Type B pancreatic cell (in vitro differentiated cells): ENCODE data around the gene GSTM3. TPM values are rescaled to one million over a fixed set of nuclear protein-coding genes. Genes with fewer than 3 reads are reported as not detected.
A peak's percentile ranks its signal among the peaks of the same experiment; 100 is the strongest.

Experiments used
- DNase-seq: peaks from one replicate; pipeline ENCODE4 v3.0.0; 2021; ENCODE audit warnings: mixed read lengths; ENCODE audit not compliant: unreplicated experiment; ENCODE audit errors: extremely low spot score
- H3K27ac Mint-ChIP-seq: 2 replicates; pipeline ENCODE4 v1.8.0; 2021; ENCODE audit warnings: mild to moderate bottlenecking, mixed read lengths
- H3K27me3 Mint-ChIP-seq: 2 replicates; pipeline ENCODE4 v1.8.0; 2021; ENCODE audit warnings: mixed read lengths
- H3K36me3 Mint-ChIP-seq: 2 replicates; pipeline ENCODE4 v1.8.0; 2021; ENCODE audit warnings: mixed read lengths
- H3K4me1 Mint-ChIP-seq: one replicate; pipeline ENCODE4 v1.8.0; 2021; ENCODE audit warnings: mixed read lengths; ENCODE audit not compliant: unreplicated experiment
- H3K4me3 Mint-ChIP-seq: 2 replicates; pipeline ENCODE4 v1.8.0; 2021; ENCODE audit warnings: mild to moderate bottlenecking, mixed read lengths
- H3K9me3 Mint-ChIP-seq: 2 replicates; pipeline ENCODE4 v1.8.0; 2021; ENCODE audit warnings: mixed read lengths
- total RNA-seq: library from RNA; stranded (reverse); gene quantifications from 2 replicates; pipeline ENCODE4 v1.2.1, GENCODE V29; 2021; ENCODE audit warnings: low replicate concordance
- TF ChIP-seq, protein P1 (sequence below): fragments of 200-600 bp; sonication (generic); conservative IDR thresholded peaks from 2 replicates; pipeline ENCODE4 v1.5.0; 2021; ENCODE audit warnings: antibody characterized with exemption, mild to moderate bottlenecking

GSTM3 gene
- total RNA-seq, 1 donor from 2014 or later, result 78.4 TPM

DNA sequence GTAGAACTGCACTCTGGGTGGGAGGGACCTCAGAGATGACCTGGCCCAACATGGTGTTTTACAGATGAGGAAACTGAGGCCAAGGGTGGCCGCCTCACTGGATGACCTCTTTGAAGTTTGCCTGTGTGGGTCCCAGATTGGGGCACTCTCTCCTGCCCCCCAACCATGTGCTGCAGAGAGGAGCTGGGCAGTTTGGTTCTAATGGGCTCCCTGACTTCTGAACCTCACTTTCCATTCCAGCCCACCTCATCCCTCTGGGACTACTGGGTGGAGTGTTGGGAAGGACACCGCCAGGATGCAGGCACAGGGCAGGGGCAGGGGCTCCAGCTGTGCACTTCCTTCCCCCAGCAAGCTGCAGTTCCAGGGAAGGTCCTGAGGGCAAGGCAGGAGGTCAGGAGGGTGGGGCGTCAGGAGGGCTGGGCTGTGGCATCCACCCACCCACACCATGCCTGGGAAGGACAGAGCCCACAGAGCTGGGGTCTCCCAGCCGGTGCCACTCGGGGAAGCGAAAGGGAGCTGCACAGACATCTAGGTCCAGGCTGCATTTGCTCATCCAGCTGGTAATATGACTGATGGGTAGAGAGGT, 33.2 kb upstream of the GSTM3 start:
- Mint-ChIP-seq H3K27ac (peak overlapping the region; percentile 63), H3K9me3 (no peaks in the 10 kb centered on the region), H3K4me1 (peaks cover 23% of the 10 kb centered on the region), H3K27me3 (peaks cover 16% of the 10 kb centered on the region), H3K36me3 (no peaks in the 10 kb centered on the region), H3K4me3 (no peak overlapping the region)
- no peak for DNase-seq
- TF ChIP-seq, protein P1, sequence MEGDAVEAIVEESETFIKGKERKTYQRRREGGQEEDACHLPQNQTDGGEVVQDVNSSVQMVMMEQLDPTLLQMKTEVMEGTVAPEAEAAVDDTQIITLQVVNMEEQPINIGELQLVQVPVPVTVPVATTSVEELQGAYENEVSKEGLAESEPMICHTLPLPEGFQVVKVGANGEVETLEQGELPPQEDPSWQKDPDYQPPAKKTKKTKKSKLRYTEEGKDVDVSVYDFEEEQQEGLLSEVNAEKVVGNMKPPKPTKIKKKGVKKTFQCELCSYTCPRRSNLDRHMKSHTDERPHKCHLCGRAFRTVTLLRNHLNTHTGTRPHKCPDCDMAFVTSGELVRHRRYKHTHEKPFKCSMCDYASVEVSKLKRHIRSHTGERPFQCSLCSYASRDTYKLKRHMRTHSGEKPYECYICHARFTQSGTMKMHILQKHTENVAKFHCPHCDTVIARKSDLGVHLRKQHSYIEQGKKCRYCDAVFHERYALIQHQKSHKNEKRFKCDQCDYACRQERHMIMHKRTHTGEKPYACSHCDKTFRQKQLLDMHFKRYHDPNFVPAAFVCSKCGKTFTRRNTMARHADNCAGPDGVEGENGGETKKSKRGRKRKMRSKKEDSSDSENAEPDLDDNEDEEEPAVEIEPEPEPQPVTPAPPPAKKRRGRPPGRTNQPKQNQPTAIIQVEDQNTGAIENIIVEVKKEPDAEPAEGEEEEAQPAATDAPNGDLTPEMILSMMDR, result no peak

DNA sequence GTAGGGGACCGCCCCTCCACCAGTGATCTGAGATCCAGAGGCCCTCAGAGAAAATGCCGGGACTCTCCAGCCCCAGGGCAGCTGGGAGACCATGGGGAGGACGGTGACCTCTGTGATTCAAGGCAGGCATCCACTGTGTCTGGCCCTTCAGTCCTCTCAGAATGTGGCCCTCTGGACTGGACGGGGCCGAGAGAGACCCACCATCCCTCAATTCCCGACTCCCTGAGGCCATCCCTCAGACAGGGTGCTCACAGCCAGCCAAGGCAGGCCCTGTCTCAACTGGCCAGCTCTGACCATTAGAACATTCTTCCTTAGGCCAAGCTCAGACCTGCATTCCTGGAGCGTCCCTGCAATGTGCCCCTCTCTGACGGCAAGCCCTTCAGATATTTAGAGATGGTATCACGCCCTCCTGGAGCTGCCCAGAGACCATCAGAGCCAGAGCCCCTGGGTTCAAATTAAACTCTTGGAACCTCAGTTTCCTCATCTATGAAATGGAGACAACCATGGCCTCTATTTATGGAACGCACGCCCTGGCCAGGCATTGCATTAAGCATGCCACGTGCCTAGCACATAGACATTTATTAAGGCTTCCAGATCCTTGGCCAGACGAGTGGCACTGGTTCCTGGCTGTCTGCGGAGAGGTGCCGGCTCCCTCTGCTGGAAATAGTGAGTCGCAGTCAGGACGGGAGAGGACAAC, 32.5 kb upstream of the GSTM3 start:
- Mint-ChIP-seq H3K27ac (peak overlapping the region; percentile 63), H3K9me3 (no peaks in the 10 kb centered on the region), H3K36me3 (no peaks in the 10 kb centered on the region), H3K4me1 (peaks cover 23% of the 10 kb centered on the region), H3K27me3 (peaks cover 16% of the 10 kb centered on the region), H3K4me3 (no peak overlapping the region)
- TF ChIP-seq, protein P1, result peak; percentile 91
- DNase-seq, result peak; percentile 81

DNA sequence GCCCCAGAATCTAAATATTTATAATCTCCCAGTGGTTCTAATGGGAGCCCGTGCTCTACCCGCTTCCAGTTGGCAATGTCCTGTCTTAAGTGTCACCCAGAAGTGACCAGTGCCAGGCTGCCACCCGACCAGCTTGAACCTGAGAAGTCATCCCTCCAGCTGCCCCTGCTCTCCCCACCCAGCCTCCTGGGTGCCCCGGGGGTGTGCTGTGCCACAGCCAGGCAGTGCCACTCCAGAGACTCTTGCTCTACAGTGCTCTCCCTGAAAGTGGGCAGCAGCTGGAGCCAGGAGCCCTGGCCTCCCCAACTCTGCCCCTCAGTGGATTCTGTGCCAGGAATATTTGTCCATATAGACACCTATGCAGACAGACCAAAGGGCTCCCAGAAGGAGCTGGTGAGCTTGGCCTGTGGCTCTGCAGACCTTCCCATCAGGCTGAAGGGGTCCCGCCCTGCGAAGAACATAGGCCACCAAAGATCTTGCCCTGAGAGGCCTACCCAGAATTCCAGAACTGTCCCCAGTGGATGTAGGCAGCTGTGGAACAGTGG, 31.9 kb upstream of the GSTM3 start:
- peaks cover 16% of the 10 kb centered on the region for H3K27me3 Mint-ChIP-seq
- H3K36me3 Mint-ChIP-seq, result no peaks in the 10 kb centered on the region
- TF ChIP-seq, protein P1, result no peak
- peaks cover 22% of the 10 kb centered on the region for H3K4me1 Mint-ChIP-seq
- H3K27ac Mint-ChIP-seq, result no peak overlapping the region
- no peaks in the 10 kb centered on the region for H3K9me3 Mint-ChIP-seq
- no peak overlapping the region for H3K4me3 Mint-ChIP-seq
- DNase-seq, result no peak

DNA sequence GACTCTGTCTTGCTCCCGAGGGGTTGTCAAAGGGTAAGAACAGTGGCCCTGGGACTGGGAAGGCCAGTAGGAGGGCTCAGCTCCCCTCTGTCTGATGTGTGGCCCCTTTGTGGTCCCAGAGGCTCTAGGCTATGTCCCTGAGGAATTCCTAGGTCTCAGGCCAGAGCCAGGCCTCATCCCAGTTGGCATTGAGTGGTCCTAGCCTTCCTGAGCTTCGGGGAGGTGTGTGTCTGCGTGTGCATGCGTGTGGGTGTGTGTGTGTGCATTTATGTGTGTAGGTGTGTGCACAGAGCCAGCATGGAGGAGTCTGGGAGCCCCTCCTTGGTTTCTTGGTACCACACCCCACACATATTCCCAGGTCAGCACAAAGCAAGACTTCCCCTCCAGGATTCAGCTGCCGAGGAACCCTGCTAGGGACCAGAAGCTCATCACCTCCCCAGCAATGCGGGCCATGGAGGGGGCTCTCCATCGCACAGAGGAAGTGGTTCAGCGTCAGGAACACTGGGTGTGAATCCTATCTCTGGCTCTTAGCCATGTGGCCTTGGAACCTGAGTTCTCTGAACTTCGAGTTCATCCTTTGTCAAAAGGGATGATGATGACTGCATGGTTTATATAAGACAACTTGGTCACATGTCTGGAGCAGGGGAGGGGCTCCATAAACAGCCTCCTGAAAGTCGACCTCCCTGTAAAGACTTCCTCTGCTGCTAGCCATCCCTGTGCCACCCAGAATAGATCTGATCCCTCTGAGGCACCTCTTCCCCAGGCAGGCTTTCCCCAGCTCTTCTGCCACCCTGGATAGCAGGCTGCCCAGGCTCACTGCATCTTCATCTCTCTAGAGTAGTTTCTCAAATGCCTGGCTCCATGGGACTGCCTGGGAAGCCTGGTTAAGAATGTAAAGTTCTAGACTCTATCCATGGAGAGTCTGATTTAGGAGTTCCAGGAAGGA, 31.1 kb upstream of the GSTM3 start:
- Mint-ChIP-seq H3K4me3 (no peak overlapping the region), H3K4me1 (peaks cover 16% of the 10 kb centered on the region), H3K27ac (no peak overlapping the region), H3K9me3 (no peaks in the 10 kb centered on the region), H3K27me3 (peaks cover 16% of the 10 kb centered on the region), H3K36me3 (no peaks in the 10 kb centered on the region)
- TF ChIP-seq, protein P1, result no peak
- DNase-seq, result no peak

DNA sequence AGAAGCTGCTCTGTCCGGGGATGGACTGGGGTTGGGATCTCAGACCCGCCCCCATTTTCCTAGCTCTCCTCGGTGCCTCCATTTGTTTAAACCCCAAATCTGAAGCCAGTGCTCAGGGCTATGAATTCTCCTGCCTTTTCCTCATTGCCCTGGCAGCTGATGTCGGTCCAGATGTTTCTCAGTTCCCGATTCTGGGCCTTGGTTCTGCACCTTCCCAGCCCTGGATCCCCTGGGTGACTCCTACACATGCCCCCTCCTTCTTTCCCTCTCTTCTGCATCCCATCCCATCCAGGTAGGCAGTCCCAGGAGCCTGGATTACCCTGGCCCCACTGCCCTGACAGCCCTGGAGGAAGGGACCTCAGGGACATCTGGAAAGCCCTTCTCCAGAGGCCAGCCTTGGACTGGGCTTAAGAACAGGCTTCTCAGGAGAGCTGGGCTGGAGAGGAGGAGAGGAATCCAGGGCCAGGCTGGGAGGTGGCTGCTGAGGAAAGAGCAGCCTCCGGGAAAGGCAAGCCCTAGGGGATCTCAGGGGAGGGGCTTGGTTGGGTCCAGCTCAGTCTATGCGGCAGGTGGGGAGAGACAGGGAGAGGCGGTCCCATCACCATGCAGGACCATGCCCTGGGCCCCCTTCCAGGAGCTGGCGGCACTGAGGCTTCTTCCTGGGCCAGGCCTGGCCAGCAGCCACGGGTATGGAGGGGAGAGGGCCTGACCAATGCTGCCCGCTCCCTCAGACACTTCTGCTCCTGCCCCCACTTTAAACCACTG, 29.7 kb upstream of the GSTM3 start:
- H3K27ac Mint-ChIP-seq, result no peak overlapping the region
- DNase-seq, result no peak
- H3K4me3 Mint-ChIP-seq, result no peak overlapping the region
- no peaks in the 10 kb centered on the region for H3K36me3 Mint-ChIP-seq
- peaks cover 16% of the 10 kb centered on the region for H3K27me3 Mint-ChIP-seq
- TF ChIP-seq, protein P1, result no peak
- H3K4me1 Mint-ChIP-seq, result peaks cover 11% of the 10 kb centered on the region
- H3K9me3 Mint-ChIP-seq, result no peaks in the 10 kb centered on the region
